ENCODE results near the gene JUNB.
"Not testable (repeated sequence)": the region's sequence is repeated elsewhere in the genome, so short reads cannot be mapped to it uniquely, and the experiment has no call there.

Gene JUNB

DNA sequence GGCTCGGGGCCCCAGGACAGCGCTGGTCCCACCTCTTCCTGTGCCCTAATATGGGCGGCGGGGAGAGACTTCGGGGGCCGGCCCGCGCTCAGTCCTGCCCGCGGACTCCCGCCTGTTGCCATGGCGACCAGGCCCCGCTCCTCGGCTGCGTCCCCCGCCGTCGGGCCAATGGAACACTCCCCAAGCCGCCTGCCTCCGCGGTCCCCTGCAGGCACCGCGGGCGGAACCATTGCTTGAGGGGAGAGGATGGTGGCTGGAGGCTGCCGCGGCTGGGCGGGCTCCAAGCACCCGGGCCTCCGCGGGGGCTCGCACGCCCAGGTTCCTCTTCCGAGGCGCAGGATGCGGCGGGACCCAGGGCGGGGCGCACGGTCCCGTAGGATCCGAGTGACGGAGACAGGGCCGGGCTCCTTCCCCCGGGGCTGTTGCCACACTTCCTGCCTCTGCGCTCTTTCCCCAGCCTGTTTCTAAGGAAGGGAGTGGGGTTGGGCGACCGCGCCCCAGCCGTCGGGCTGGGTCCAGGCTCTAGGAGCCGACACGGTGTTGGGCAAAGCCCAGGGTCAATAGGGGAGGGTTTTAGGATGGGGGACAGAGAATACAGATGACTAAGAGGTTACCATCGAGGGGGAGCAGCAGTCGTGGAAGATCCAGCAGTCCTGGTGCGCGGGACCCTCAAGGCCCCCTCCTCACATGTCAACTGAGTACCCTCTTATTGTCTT, 1.2 kb upstream of the JUNB start:
- peak; percentile 95 for DNase-seq

- no peak for DNase-seq
These were observed 500 bp upstream of the JUNB start for GRCh38 chr19:12790628-12791344.

- peak; percentile 61 for DNase-seq
These were observed 966 bp downstream of the JUNB start for GRCh38 chr19:12792051-12792852.

DNA sequence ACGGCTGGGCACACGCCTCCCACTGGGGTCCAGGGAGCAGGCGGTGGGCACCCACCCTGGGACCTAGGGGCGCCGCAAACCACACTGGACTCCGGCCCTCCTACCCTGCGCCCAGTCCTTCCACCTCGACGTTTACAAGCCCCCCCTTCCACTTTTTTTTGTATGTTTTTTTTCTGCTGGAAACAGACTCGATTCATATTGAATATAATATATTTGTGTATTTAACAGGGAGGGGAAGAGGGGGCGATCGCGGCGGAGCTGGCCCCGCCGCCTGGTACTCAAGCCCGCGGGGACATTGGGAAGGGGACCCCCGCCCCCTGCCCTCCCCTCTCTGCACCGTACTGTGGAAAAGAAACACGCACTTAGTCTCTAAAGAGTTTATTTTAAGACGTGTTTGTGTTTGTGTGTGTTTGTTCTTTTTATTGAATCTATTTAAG, 1.6 kb downstream of the JUNB start:
- DNase-seq: no peak

GRCh38 chr19:12793290-12794195, 2.3 kb downstream of the JUNB start:
- peak; percentile 87 for DNase-seq

DNA sequence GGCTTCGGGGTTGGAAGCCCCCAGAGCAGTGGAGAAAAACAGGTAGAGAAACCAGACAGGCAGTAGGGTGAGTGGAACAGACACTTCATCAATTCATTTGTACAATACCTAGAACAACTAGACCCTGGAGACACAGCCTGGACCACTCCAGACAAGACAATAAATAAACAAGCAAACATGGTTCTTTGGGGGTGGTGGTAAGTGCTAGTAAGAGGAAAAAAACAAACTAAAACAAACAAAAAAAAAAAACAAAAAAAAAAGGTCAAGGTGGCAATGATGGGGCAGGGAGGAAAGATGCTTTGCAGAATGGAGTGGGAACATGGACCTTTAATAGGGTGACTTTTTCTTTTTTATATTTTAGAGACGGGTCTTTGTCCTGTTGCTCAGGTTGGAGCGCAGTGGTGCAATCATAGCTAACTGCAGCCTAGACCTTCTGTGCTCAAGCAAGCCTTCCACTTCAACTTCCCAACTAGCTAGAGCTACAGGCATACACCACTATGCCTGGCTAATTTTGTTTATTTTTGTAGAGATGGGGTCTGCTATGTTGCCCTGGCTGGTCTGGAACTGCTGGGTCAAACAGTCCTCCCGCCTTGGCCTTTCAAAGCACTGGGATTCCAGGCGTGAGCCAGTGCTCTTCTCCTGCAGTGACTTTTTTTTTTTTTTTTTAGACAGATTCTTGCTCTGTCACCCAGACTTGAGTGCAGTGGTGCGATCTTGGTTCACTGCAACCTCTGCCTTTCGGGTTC, 3.1 kb downstream of the JUNB start:
- DNase-seq: no peak

DNA sequence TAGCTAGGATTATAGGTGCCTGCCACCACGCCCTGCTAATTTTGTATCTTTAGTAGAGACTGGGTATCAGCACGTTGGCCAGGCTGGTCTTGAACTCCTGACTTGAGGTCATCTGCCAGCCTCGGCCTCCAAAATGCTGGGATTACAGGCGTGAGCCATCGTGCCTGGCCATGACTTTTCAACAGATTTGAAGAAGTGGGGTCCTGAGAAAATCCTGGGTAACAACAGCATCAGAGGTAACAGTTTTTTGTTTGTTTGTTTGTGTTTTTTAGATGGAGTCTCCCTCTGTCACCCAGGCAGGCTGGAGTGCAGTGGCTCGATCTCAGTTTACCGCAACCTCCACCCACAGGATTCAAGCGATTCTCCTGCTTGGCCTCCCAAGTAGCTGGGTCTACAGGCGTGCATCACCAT, 3.7 kb downstream of the JUNB start:
- no peak for DNase-seq

- DNase-seq: peak; percentile 54
These were observed 5.1 kb downstream of the JUNB start for GRCh38 chr19:12796146-12797071.

DNA sequence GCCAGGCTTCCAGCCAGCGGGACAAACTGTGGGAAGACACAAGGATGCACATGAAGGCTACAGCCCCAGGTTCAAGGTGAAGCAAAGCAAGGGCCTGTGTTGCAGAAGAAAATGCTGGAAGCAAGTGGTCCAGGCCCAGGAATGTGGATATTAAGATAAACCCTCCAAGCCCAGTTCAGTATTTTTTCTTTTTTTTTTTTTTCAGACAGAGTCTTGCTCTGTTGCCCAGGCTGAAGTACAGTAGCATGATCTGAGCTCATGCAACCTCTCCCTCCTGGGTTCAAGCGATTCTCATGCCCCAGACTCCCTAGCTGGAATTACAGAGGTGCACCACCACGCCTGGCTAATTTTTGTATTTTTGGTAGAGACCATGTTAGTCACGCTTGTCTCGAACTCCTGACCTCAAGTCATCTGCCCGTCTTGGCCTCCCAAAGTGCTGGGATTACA, 5.9 kb downstream of the JUNB start:
- no peak for DNase-seq

- DNase-seq: not testable (repeated sequence)
These were observed 6.3 kb downstream of the JUNB start for GRCh38 chr19:12797607-12798006.

DNA sequence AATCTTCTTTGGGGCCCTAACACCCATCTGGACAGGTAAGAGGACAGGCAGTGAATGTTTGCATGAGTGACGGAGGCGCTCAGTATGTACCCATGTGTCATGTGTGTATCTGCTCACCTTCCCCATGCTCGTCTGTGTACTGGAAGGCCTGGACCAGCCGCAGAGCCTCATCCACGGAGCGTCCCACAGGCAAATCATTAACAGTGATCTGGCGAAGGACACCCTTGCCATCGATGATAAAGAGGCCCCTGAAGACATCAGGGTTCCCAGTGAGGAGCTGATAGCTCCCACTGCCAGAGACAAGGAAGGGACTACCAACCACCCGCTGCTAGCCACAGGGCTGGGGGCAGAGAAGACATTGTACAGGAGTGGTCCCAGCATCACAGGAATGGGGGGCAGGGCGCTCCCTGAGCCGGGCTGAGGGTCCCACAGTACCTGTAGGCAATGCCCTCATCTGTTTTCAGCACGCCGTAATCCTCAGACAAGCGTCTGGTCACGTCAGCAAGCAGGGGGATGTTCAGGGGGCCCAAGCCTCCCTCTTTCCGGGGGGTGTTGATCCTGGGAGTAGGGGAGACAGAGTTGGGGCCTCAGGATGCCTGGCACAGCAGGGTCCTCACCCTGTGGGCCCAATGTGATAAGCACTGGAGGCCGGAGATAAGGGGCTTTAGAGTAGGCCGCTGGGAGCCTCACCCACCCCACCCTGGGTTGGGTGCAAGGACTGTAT, 8.6 kb downstream of the JUNB start:
- DNase-seq: no peak

GRCh38 chr19:12800466-12800770, 9.1 kb downstream of the JUNB start:
- no peak for DNase-seq

DNA sequence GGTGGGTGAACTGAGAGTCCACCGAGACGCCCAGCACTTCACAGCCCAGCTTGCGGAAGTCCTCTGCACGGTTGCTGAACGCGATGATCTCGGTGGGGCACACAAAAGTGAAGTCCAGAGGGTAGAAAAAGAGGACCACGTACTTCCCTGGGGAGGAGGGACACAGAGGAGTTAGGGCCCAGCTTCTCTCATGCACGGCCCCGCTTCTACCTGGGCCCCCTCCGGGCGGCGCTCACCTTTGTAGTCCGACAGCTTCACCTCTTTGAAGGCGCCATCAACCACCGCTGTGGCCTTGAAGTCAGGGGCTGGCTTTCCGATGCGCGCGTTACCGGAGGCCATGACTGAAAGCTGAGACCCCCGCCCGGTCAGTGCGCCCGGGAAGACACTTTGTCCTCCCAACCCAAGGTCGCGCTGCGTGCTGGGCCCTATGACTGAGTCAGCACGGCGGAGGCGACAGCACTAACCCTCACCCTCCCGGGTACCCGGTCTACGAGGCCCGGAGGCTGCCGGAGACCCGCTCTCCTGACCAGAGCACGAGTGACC, 9.7 kb downstream of the JUNB start:
- no peak for DNase-seq

DNA sequence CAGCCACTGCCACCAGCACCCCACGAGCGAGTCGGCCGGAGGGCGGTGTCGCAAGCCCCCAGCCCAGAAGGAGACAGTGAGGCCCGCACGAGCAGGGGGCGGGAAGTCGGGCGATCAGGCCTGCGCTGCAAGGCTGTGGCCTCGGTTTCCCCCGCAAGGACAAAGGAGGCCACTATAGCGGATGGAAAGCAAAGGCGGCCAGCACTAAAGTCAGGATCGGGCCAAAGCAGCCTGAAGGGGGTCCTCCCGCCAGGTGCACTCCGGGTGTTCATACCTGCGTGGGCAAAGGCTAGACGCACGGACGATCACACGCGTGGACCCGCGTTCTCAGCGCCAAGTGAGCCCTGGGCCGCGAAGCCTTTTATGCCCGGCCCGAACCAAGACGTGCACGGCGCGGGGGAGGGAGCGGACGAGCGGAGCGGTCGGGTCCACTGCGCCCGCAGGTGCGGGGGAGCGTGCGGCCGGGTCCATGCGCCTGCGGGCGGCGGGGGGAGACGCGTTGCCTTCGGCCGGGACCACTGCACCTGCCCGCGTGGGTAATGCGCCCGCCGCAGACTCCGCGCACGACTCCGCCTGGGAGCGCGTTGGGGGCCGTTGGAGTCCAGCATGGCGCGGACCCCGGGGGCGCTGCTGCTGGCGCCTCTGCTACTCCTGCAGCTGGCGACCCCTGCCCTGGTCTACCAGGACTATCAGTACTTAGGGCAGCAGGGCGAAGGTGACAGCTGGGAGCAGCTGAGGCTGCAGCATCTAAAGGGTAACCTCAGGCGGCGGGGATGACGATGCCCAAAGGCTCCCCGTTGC, 10.4 kb downstream of the JUNB start, which contains the start of the genes PRDX2 and THSD8:
Gene PRDX2 (minus strand): TSS at position 335 of the 801 bp plus-strand sequence. CDS start 539 bp downstream, outside the sequence.
Gene THSD8 (plus strand): TSS at position 604 of the 801 bp plus-strand sequence. CDS start 3 bp downstream, at position 607.
- peak; percentile 28 for DNase-seq

- DNase-seq: no peak
These were observed 11.2 kb downstream of the JUNB start for GRCh38 chr19:12802267-12803106.

GRCh38 chr19:12804051-12804450, 12.8 kb downstream of the JUNB start:
- no peak for DNase-seq

GRCh38 chr19:12806242-12807081, 15.2 kb downstream of the JUNB start, which contains the start of gene RNASEH2A:
TSS of gene RNASEH2A (plus strand) at chr19:12806584. CDS start at chr19:12806674, 90 bp downstream.
- DNase-seq: peak; percentile 78

Measured in DMS153 (cell line).